Naive thymus-derived CD4-positive, alpha-beta T cell (primary cell): ENCODE measurements around the gene ZNF445. TPM values are rescaled to one million over a fixed set of nuclear protein-coding genes. Genes with fewer than 3 reads are reported as not detected.

Experiments
- ATAC-seq: fragments of 150-1000 bp; cut with Tn5 transposase; 2 replicates; pipeline ENCODE4 v1.10.0; 2021; ENCODE audit warnings: mild to moderate bottlenecking, moderate library complexity
- CTCF ChIA-PET: fragments of 350-600 bp; sonication (Branson Sonifier 250); formaldehyde crosslinking; loops from one replicate; lab custom pipeline; 2021; ENCODE audit warnings: antibody characterized with exemption; lab: Charles Lee
- POLR2A ChIA-PET: fragments of 350-600 bp; sonication (Branson Sonifier 250); formaldehyde crosslinking; loops from one replicate; lab custom pipeline; 2021; ENCODE audit warnings: antibody characterized with exemption, inconsistent platforms; lab: Charles Lee
- DNase-seq, 9 donors: peaks; one replicate each; pipeline versions ENCODE4 v3.0.0 to v3.0.0-alpha.2; 2020 to 2022; ENCODE audit warnings: mixed read lengths in 1 of 9
- H3K27ac ChIP-seq: one replicate; pipeline ENCODE4 v1.7.0; 2013; ENCODE audit warnings: mild to moderate bottlenecking, low read depth, low read length, moderate library complexity
- H3K27me3 ChIP-seq, 2 donors: one replicate each; pipeline ENCODE4 v1.7.0; 2013; ENCODE audit warnings: low read length in 2 of 2, mild to moderate bottlenecking in 2 of 2, moderate library complexity in 2 of 2; ENCODE audit not compliant: control insufficient read depth in 2 of 2, insufficient read depth in 2 of 2
- H3K36me3 ChIP-seq, 3 experiments: 1 replicate in 2 of 3; 2 replicates in 1 of 3; pipeline ENCODE4 v1.7.0; 2013; ENCODE audit warnings: low read length in 3 of 3, mild to moderate bottlenecking in 3 of 3, moderate library complexity in 1 of 3; ENCODE audit not compliant: insufficient read depth in 3 of 3, control insufficient read depth in 2 of 3
- H3K4me1 ChIP-seq, 2 donors: one replicate each; pipeline ENCODE4 v1.7.0; 2013; ENCODE audit warnings: low read length in 2 of 2, mild to moderate bottlenecking in 2 of 2, moderate library complexity in 1 of 2; ENCODE audit not compliant: control insufficient read depth in 2 of 2, insufficient read depth in 2 of 2
- H3K4me3 ChIP-seq: 2 replicates; pipeline ENCODE4 v1.7.0; 2013; ENCODE audit warnings: mild to moderate bottlenecking, low read length
- H3K9me3 ChIP-seq, 3 experiments: 1 replicate in 2 of 3; 2 replicates in 1 of 3; pipeline ENCODE4 v1.7.0; 2013; ENCODE audit warnings: low read length in 3 of 3; ENCODE audit not compliant: control insufficient read depth in 2 of 3
- H3K27ac Mint-ChIP-seq, 9 donors: one replicate each; pipeline ENCODE4 v1.8.0; 2020 to 2022; ENCODE audit warnings: mixed read lengths in 9 of 9, mild to moderate bottlenecking in 8 of 9, moderate library complexity in 5 of 9, inconsistent platforms in 2 of 9
- H3K27me3 Mint-ChIP-seq, 5 donors: one replicate each; pipeline ENCODE4 v1.8.0; 2021 to 2022; ENCODE audit warnings: mixed read lengths in 5 of 5, mild to moderate bottlenecking in 1 of 5
- H3K36me3 Mint-ChIP-seq, 5 donors: one replicate each; pipeline ENCODE4 v1.8.0; 2020 to 2022; ENCODE audit warnings: mixed read lengths in 5 of 5, mild to moderate bottlenecking in 3 of 5, inconsistent platforms in 1 of 5
- H3K4me1 Mint-ChIP-seq, 7 donors: one replicate each; pipeline ENCODE4 v1.8.0; 2020 to 2022; ENCODE audit warnings: mixed read lengths in 7 of 7, mild to moderate bottlenecking in 3 of 7, inconsistent platforms in 1 of 7
- H3K4me3 Mint-ChIP-seq, 10 donors: one replicate each; pipeline ENCODE4 v1.8.0; 2020 to 2022; ENCODE audit warnings: mild to moderate bottlenecking in 10 of 10, mixed read lengths in 10 of 10, moderate library complexity in 6 of 10, inconsistent platforms in 2 of 10
- H3K9me3 Mint-ChIP-seq, 11 donors: one replicate each; pipeline ENCODE4 v1.8.0; 2020 to 2022; ENCODE audit warnings: mixed read lengths in 11 of 11, mild to moderate bottlenecking in 4 of 11, inconsistent platforms in 1 of 11, moderate library complexity in 1 of 11
- intact Hi-C, 2 donors: fragments of 100-400 bp; cut with micrococcal nuclease; formaldehyde crosslinking; loops; one replicate each; pipeline ENCODE4 v1.15.1; 2023
- polyA plus RNA-seq, 2 donors: library from polyadenylated mRNA; unstranded; fragments of 300-500 nt; fragmentation: Illumina TruSeq; gene quantifications; one replicate each; pipeline ENCODE4 v1.2.3, GENCODE V29; 2021
- total RNA-seq, 6 experiments: library from RNA in 5 of 6; stranded (reverse) in 5 of 6; gene quantifications; 1 replicate in 5 of 6; 2 replicates in 1 of 6; pipeline ENCODE4 v1.2.3 and lab custom pipeline; 2021 to 2026

ZNF445 gene
- total RNA-seq: 10 to 100 TPM; 16.8 to 37.6 (median 24.4) TPM
- 1 to 10 TPM; 5.1 to 6.7 TPM for polyA plus RNA-seq
- 49.8 reads per million, percentile 71 among the genes with 10 or more reads in this experiment for total RNA-seq (lab: John Stamatoyannopoulos, UW)

GRCh38 chr3:44477312-44478030, at the start of gene ZNF445:
Gene ZNF445 (minus strand): TSS chr3:44477670. CDS start chr3:44455549, 22,121 bp downstream.
- H3K27me3 ChIP-seq: no peaks in the 10 kb centered on the region
- H3K9me3 ChIP-seq: no peaks in the 10 kb centered on the region
- H3K4me1 Mint-ChIP-seq: peaks cover 16 to 51% (median 40%) of the 10 kb centered on the region in 7 donors
- no peaks in the 10 kb centered on the region for H3K36me3 ChIP-seq
- ChIA-PET CTCF (interaction anchor here (1.0 kb wide), 1 partner anchor 156 kb away, joined by 3 read pairs; no protein-coding TSS in a partner anchor), POLR2A (interaction anchor here (0.6 to 2.4 kb wide), 4 partner anchors 16 to 139 kb away, joined by 3 to 26 read pairs (median 6); partner anchors contain the start of gene TCAIM)
- peak; percentile 66 to 85 (median 79) for DNase-seq
- H3K36me3 Mint-ChIP-seq: peaks cover 0 to 4% (median 0%) of the 10 kb centered on the region in 5 donors
- H3K27ac Mint-ChIP-seq: peak within 1 kb of the TSS; percentile 79 to 95 (median 87)
- peak; percentile 96 for ATAC-seq
- peak within 1 kb of the TSS; percentile 85 to 98 (median 92) for H3K4me3 Mint-ChIP-seq
- intact Hi-C loops: loop anchor here (1.0 to 5.0 kb wide), 12 partner anchors 33 to 385 kb away; partner anchors contain the start of genes KIAA1143 (in 2 of the 2), KIF15 (in 2 of the 2), TCAIM (in 2 of the 2) and TMEM42 (in 1 of the 2)
- peaks cover 4 to 18% of the 10 kb centered on the region in 2 donors for H3K4me1 ChIP-seq
- no peaks in the 10 kb centered on the region for H3K9me3 Mint-ChIP-seq
- no peaks in the 10 kb centered on the region for H3K27me3 Mint-ChIP-seq
- peak within 1 kb of the TSS; percentile 91 for H3K4me3 ChIP-seq
- peak within 1 kb of the TSS; percentile 70 for H3K27ac ChIP-seq

DNA sequence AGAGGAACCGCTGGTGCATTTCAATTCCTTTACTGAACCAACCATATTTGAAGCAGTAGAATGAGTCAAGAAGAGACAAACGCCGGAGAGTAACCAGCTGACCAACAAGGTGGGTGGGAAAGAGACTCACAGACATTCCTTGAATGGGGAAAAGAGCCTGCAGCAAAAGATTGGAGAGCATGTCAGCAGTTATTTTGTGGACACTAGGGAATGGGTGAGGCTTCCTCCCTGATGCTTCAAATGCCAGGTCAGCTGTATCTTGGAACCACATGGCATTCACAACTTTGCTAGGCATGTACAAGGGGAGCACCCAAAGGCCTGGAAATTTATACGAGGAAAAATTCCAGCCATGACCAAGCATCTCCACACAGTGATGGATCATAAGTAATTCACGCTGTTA, 47.6 kb upstream of the ZNF445 start:
- no peak overlapping the region for H3K27ac ChIP-seq
- Mint-ChIP-seq H3K36me3 (peaks cover 0 to 4% (median 0%) of the 10 kb centered on the region in 5 donors), H3K9me3 (no peaks in the 10 kb centered on the region), H3K4me3 (no peak overlapping the region), H3K4me1 (no peaks in the 10 kb centered on the region), H3K27me3 (peaks cover 29 to 55% (median 36%) of the 10 kb centered on the region in 5 donors), H3K27ac (no peak overlapping the region)
- H3K4me1 ChIP-seq: no peaks in the 10 kb centered on the region
- POLR2A ChIA-PET: no interaction called here
- no peaks in the 10 kb centered on the region for H3K36me3 ChIP-seq
- ATAC-seq: no peak
- DNase-seq: no peak
- no peak overlapping the region for H3K4me3 ChIP-seq
- CTCF ChIA-PET: no interaction called here
- H3K9me3 ChIP-seq: no peaks in the 10 kb centered on the region
- no peaks in the 10 kb centered on the region for H3K27me3 ChIP-seq
- intact Hi-C loops: no loop called here

DNA sequence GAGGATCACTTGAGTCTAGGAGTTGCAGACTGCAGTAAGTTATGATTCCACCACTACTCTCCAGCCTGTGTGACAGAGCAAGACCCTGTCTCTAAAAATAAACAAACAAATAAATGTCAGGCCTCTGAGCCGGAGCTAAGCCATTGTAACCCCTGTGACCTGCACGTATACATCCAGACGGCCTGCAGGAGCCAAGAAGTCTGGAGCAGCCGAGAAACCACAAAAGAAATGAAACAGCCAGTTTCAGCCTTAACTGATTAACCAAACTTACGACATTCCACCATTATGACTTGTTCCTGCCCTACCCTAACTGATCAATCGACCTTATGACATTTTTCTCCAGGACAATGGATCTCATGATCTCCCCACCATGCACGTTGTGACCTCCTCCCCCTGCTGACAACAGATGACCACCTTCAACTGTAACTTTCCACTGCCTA, 45.0 kb upstream of the ZNF445 start:
- no peak overlapping the region for H3K4me3 ChIP-seq
- intact Hi-C loops: no loop called here
- H3K27ac Mint-ChIP-seq: no peak overlapping the region
- peaks cover 34 to 55% (median 44%) of the 10 kb centered on the region in 5 donors for H3K27me3 Mint-ChIP-seq
- H3K27ac ChIP-seq: no peak overlapping the region
- CTCF ChIA-PET: no interaction called here
- no peaks in the 10 kb centered on the region for H3K27me3 ChIP-seq
- peaks cover 0 to 4% (median 0%) of the 10 kb centered on the region in 5 donors for H3K36me3 Mint-ChIP-seq
- DNase-seq: no peak
- no peak for ATAC-seq
- H3K36me3 ChIP-seq: no peaks in the 10 kb centered on the region
- POLR2A ChIA-PET: no interaction called here
- H3K4me1 Mint-ChIP-seq: peaks cover 6 to 8% (median 7%) of the 10 kb centered on the region in 7 donors
- H3K4me3 Mint-ChIP-seq: no peak overlapping the region
- H3K9me3 Mint-ChIP-seq: no peaks in the 10 kb centered on the region
- H3K4me1 ChIP-seq: no peaks in the 10 kb centered on the region
- H3K9me3 ChIP-seq: no peaks in the 10 kb centered on the region

- no peak overlapping the region for H3K27ac ChIP-seq
- no peaks in the 10 kb centered on the region for H3K27me3 ChIP-seq
- ChIA-PET POLR2A (no interaction called here), CTCF (interaction anchor here (0.6 to 0.8 kb wide), 2 partner anchors 10 to 82 kb away, joined by 3 read pairs; no protein-coding TSS in a partner anchor)
- intact Hi-C loops: no loop called here
- peaks cover 33 to 50% (median 40%) of the 10 kb centered on the region in 5 donors for H3K27me3 Mint-ChIP-seq
- no peaks in the 10 kb centered on the region for H3K36me3 ChIP-seq
- no peaks in the 10 kb centered on the region for H3K9me3 ChIP-seq
- peaks cover 6 to 8% (median 7%) of the 10 kb centered on the region in 7 donors for H3K4me1 Mint-ChIP-seq
- DNase-seq (no peak), ATAC-seq (no peak)
- peaks cover 0 to 4% (median 0%) of the 10 kb centered on the region in 5 donors for H3K36me3 Mint-ChIP-seq
- no peaks in the 10 kb centered on the region for H3K9me3 Mint-ChIP-seq
- no peak overlapping the region for H3K4me3 Mint-ChIP-seq
- no peak overlapping the region for H3K4me3 ChIP-seq
- H3K27ac Mint-ChIP-seq: no peak overlapping the region
- H3K4me1 ChIP-seq: no peaks in the 10 kb centered on the region
Measured at GRCh38 chr3:44521721-44522120, 44.3 kb upstream of the ZNF445 start.

DNA sequence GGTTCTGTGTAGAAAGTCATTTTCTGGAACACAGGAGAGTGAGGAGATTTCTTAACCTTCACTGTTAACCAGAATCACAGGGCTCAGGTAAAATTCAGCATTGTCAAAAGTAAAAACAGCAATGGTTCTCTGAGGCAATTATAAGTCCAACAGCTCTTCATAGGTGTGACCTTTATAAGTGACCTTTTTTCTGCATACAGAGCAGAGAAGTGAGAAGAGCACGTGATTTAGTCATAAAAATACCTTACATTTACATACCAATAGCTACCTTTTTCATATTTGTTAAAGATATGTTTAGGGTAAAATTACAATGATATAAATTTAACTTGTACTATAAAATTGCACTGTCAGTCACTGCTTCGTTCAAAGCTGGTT, 41.3 kb upstream of the ZNF445 start:
- H3K27ac ChIP-seq: no peak overlapping the region
- no peaks in the 10 kb centered on the region for H3K9me3 Mint-ChIP-seq
- H3K27me3 Mint-ChIP-seq: peaks cover 26 to 41% (median 32%) of the 10 kb centered on the region in 5 donors
- DNase-seq: no peak
- no peaks in the 10 kb centered on the region for H3K36me3 ChIP-seq
- peaks cover 6 to 10% (median 7%) of the 10 kb centered on the region in 7 donors for H3K4me1 Mint-ChIP-seq
- intact Hi-C loops: no loop called here
- H3K27ac Mint-ChIP-seq: peak overlapping the region in 1 of 9 donors; percentile 5
- CTCF ChIA-PET: no interaction called here
- H3K36me3 Mint-ChIP-seq: no peaks in the 10 kb centered on the region
- ATAC-seq: no peak
- H3K4me3 Mint-ChIP-seq: no peak overlapping the region
- H3K4me1 ChIP-seq: no peaks in the 10 kb centered on the region
- H3K4me3 ChIP-seq: no peak overlapping the region
- no peaks in the 10 kb centered on the region for H3K27me3 ChIP-seq
- POLR2A ChIA-PET: interaction anchor here (0.6 kb wide), 1 partner anchor 10 kb away, joined by 3 read pairs; no protein-coding TSS in a partner anchor
- H3K9me3 ChIP-seq: no peaks in the 10 kb centered on the region

DNA sequence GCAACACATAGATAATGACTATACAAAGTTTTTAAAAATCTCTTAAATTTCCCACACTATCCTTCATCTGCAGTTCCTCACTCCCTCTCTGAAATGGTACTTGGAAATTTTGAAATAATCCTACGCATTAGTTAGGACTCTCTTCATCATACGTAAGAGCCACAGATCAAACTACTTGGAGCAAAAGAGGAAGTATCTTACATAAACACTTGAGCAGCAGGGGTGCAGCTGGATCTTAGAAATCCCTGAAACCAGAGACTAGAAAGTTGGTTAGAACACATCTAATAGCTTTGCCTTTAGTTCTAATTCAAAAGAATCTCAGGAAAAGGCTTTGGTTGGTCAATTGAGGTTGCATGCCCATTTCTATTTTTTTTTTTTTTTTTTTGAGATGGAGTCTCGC, 38.8 kb upstream of the ZNF445 start:
- Histone ChIP-seq H3K27me3 (no peaks in the 10 kb centered on the region), H3K36me3 (no peaks in the 10 kb centered on the region), H3K4me1 (peaks cover 0 to 6% of the 10 kb centered on the region in 2 donors), H3K27ac (no peak overlapping the region), H3K4me3 (no peak overlapping the region), H3K9me3 (no peaks in the 10 kb centered on the region)
- intact Hi-C loops: no loop called here
- Mint-ChIP-seq H3K4me3 (no peak overlapping the region), H3K4me1 (peaks cover 10 to 20% (median 17%) of the 10 kb centered on the region in 7 donors), H3K27me3 (peaks cover 14 to 26% (median 17%) of the 10 kb centered on the region in 5 donors), H3K9me3 (no peaks in the 10 kb centered on the region), H3K36me3 (no peaks in the 10 kb centered on the region), H3K27ac (no peak overlapping the region)
- ATAC-seq: no peak
- CTCF ChIA-PET: no interaction called here
- DNase-seq: no peak
- POLR2A ChIA-PET: no interaction called here
